ENCODE results near the gene BMPR1B.

Gene BMPR1B

DNA sequence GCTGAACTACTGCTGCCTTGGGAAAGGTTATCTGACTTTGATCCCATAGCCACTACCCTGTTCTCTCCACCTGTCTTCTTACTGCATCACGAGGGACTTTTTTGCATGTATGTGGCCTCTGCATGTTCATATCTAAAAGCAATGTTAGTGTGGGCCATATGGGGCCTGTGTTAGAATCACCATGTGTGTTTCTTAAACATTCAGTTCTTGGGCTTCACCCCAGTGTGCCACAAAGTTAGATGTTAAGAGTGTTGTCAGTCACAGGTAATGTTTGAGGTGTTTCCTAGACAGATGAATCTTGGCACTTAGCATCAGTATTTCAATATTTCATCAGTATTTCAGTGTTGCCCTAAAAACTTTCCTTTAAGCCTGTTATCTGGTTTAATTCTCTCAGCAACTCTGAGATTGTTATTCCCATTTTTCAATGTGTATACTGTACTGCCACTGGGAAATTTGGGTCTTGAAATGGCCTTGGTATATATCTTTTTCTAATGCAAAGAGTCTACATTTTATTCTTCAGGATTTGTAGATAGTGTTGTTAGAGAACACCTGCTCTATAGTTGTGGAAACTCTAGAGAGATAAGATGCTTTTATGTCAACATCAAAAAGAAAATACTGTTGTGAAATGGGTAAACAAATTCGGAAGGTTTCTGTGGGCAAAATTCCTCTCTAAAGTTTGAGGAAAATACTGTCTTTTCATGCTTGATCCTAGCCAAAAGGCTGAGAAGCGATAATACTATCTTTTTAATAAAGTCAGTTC lies 259.7 kb downstream of the BMPR1B start:
- TF ChIP-seq TAF1 (IDR thresholded peaks at IDR 0.05; ENCODE audit: borderline replicate concordance, low read depth, low read length) (no peak), POLR2AphosphoS5 (IDR thresholded peaks at IDR 0.05; ENCODE audit: low read depth, low read length) (no peak), POLR2A (IDR thresholded peaks at IDR 0.05; ENCODE audit: low read depth, low read length) (no peak)
- DNase-seq (ENCODE audit: insufficient read length) (no peak), FAIRE-seq (no peak)

DNA sequence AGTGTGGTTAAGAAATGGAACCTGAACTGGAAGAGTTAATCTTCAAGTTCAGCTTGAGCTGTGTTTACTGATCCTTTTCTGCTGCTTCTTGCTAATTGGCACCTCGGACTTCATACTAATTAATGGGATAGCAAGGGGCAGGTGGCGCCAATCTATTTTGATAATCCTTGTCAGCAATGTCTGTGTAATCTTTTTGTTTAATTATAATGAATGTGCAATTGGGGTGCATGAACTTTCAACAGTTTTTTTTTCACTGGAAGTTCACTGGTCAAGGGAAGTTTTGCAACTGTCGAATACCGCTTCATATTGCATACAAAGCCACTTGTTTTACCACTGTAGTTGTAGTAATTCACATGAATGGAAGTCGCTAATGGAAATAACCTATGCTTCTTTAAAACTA lies 261.0 kb downstream of the BMPR1B start:
- DNase-seq (ENCODE audit: insufficient read length): no peak
- FAIRE-seq: no peak
- TF ChIP-seq POLR2A (IDR thresholded peaks at IDR 0.05; ENCODE audit: low read depth, low read length) (no peak), TAF1 (IDR thresholded peaks at IDR 0.05; ENCODE audit: borderline replicate concordance, low read depth, low read length) (no peak), POLR2AphosphoS5 (IDR thresholded peaks at IDR 0.05; ENCODE audit: low read depth, low read length) (no peak)

DNA sequence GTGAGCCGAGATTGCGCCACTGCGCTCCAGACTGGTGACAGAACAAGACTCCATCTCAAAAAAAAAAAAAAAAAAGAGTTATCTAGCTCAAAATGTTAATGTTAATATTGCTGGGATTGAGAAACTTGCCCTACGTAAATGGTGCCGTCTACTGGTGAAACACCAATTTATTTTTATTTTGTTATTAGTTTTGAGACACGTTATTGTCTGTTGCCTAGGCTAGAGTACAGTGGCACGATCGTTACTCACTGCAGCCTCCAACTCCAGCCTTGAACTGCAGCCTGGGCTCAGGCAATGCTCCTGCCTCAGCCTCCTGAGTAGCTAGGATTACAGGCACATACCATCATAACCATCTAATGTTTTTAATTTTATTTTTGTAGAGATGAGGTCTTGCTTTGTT lies 262.8 kb downstream of the BMPR1B start:
- no peak for TF ChIP-seq TAF1 (IDR thresholded peaks at IDR 0.05; ENCODE audit: borderline replicate concordance, low read depth, low read length)
- TF ChIP-seq POLR2A (IDR thresholded peaks at IDR 0.05; ENCODE audit: low read depth, low read length): no peak
- no peak for TF ChIP-seq POLR2AphosphoS5 (IDR thresholded peaks at IDR 0.05; ENCODE audit: low read depth, low read length)
- DNase-seq (ENCODE audit: insufficient read length) (no peak), FAIRE-seq (no peak)

DNA sequence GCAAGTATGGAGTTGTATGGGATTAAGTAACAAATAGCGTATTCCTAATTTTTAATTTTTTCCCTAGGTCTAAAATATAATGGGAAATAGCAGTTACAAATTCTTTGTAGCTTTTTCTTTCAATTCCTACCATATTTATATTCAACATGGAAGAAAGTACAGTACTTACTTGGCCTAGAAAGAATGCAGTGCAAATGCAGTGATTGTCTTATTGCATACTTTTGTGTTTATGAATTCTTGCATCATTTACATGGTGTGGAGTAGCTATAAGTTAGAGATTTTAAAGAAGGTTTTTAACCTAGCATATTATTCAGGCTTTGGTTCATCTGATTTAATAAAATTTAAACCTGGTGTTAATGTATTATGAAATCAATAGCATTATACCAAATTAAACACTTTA lies 263.3 kb downstream of the BMPR1B start:
- TF ChIP-seq POLR2AphosphoS5 (IDR thresholded peaks at IDR 0.05; ENCODE audit: low read depth, low read length) (no peak), TAF1 (IDR thresholded peaks at IDR 0.05; ENCODE audit: borderline replicate concordance, low read depth, low read length) (no peak), POLR2A (IDR thresholded peaks at IDR 0.05; ENCODE audit: low read depth, low read length) (no peak)
- FAIRE-seq: no peak
- DNase-seq (ENCODE audit: insufficient read length): no peak

DNA sequence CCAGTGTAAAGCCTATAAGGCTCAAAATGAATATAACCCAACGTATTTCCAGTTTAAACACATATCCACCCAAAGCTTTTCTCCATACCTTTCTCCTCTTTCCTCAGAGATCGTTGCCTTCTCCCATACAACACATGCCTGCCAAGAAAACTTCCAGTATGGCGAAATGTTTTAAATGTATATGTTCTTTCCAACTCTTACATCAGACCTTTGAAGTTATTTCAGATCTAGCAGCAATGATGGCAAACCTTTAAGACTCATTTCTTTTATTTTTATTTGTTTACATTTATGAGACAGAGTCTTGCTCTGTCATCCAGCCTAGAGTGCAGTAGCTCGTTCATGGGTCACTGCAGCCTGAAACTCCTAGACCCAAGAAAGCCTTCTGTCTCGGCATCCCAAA lies 265.4 kb downstream of the BMPR1B start:
- TF ChIP-seq POLR2AphosphoS5 (IDR thresholded peaks at IDR 0.05; ENCODE audit: low read depth, low read length): no peak
- TF ChIP-seq POLR2A (IDR thresholded peaks at IDR 0.05; ENCODE audit: low read depth, low read length): no peak
- no peak for TF ChIP-seq TAF1 (IDR thresholded peaks at IDR 0.05; ENCODE audit: borderline replicate concordance, low read depth, low read length)
- DNase-seq (ENCODE audit: insufficient read length) (no peak), FAIRE-seq (no peak)

DNA sequence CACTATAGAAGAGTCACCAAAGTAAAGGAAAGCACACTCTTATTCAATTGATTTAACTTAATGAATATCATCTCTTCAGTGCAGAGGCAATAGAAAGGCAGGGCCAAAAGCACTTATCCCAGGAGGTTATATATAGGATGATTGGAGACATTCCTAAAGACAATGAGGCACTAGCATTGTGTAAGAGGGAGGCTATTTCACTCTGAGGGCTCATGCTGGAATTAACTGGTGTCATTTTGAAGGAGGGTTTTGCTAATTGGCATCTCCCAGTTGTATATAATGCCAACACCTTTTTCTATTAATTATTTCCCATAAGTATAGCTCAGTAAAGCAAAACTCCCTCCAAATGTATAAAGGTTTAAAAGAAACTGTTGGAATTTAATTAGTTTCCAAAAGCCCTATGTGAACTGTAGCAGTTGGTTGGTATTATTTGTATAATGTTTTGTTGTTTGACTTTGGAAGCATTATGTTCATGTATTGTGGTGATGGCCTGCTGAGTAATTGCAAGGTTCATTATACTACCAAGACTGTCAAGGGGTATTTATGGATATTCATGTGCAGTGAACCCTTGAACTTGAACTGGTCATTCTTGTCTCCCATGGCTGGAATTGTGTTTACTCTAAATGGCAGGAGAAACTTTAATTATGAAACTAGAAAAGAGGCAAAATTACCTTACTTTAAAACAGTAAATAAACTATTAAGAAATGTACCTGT lies 270.3 kb downstream of the BMPR1B start:
- FAIRE-seq: no peak
- DNase-seq (ENCODE audit: insufficient read length): no peak
- no peak for TF ChIP-seq POLR2A (IDR thresholded peaks at IDR 0.05; ENCODE audit: low read depth, low read length)
- TF ChIP-seq TAF1 (IDR thresholded peaks at IDR 0.05; ENCODE audit: borderline replicate concordance, low read depth, low read length): no peak
- TF ChIP-seq POLR2AphosphoS5 (IDR thresholded peaks at IDR 0.05; ENCODE audit: low read depth, low read length): no peak

DNA sequence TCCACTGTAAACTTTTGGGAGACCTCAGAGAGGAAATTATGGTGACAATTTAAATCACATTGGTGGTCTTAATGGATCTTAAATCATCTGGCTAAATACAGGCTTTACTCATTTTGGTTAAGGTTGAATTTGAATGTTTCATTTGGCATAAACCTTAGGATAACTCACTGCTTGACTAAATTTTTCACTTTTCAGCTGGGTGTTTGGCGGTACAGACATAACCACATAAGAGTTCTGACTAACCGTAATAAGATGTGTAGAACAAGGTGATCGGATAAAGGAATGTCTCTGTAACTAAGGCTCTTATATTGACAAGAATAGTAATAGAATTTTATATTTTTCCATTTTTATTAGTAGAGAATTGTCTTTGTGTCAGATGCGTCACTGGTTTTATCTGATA lies 281.0 kb downstream of the BMPR1B start:
- no peak for TF ChIP-seq TAF1 (IDR thresholded peaks at IDR 0.05; ENCODE audit: borderline replicate concordance, low read depth, low read length)
- no peak for TF ChIP-seq POLR2A (IDR thresholded peaks at IDR 0.05; ENCODE audit: low read depth, low read length)
- no peak for TF ChIP-seq POLR2AphosphoS5 (IDR thresholded peaks at IDR 0.05; ENCODE audit: low read depth, low read length)
- no peak for FAIRE-seq
- DNase-seq (ENCODE audit: insufficient read length): no peak

DNA sequence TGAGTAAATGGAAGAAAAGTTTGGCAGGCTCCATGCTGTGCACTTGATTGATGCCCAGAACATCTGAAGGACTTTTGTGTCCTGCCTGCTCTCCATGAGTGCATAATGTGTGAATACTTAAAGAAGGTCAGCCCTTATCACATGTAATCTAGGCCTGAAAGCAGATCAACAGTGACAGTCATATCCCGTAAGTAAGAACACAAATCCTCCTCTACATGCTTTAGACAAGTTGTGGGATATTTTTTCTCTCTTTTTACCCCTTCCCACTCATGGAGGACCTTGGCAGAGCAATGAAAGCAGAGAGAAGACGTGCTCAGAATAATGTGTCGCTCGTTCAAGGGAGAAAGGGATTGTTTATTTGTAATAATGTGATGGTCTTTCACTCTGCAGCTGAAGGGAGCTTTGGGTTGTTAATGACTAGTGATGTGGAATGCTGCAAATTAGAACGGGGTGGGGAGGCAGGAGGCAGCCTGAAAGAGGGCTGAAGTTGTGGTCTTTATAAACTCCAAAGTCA lies 286.6 kb downstream of the BMPR1B start:
- no peak for DNase-seq (ENCODE audit: insufficient read length)
- FAIRE-seq: no peak
- no peak for TF ChIP-seq POLR2A (IDR thresholded peaks at IDR 0.05; ENCODE audit: low read depth, low read length)
- TF ChIP-seq POLR2AphosphoS5 (IDR thresholded peaks at IDR 0.05; ENCODE audit: low read depth, low read length): no peak
- no peak for TF ChIP-seq TAF1 (IDR thresholded peaks at IDR 0.05; ENCODE audit: borderline replicate concordance, low read depth, low read length)

DNA sequence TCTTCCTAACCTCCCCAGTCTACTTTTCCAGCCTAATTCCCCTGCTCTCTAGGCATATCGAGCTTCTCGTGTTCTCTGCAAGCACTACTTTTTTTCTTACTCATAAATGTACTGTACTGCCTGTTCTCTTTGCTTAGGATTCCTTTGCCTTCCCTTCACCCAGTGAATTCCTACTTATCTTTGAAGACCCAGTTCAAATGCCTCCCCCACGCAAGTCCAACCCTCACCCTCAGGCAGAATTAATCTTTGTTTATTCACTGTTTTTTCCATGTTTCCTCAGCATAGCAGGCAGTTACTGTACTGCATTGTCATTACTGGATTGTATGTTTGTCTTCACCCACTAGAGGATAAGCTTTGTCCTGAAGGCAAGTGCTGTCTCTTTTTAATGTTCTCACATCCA lies 287.7 kb downstream of the BMPR1B start:
- TF ChIP-seq TAF1 (IDR thresholded peaks at IDR 0.05; ENCODE audit: borderline replicate concordance, low read depth, low read length) (no peak), POLR2AphosphoS5 (IDR thresholded peaks at IDR 0.05; ENCODE audit: low read depth, low read length) (no peak), POLR2A (IDR thresholded peaks at IDR 0.05; ENCODE audit: low read depth, low read length) (no peak)
- FAIRE-seq (no peak), DNase-seq (ENCODE audit: insufficient read length) (no peak)

DNA sequence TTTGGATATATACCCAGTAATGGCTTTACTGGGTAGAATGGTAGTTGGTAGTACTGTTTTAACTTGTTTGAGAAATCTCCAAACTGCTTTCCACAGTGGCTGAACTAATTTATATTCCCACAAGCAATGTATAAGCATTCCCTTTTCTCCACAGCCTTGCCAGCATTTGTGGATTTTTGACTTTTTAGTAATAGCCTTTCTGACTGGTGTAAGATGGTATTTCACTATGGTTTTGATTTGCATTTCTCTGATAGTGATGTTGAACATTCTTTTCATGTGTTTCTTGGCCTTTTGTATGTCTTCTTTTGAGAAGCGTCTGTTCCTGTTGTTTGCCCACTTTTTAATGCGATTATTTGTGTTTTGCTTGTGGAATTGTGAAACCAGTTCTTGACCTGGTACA lies 290.5 kb downstream of the BMPR1B start:
- TF ChIP-seq POLR2AphosphoS5 (IDR thresholded peaks at IDR 0.05; ENCODE audit: low read depth, low read length) (no peak), TAF1 (IDR thresholded peaks at IDR 0.05; ENCODE audit: borderline replicate concordance, low read depth, low read length) (no peak), POLR2A (IDR thresholded peaks at IDR 0.05; ENCODE audit: low read depth, low read length) (no peak)
- FAIRE-seq (no peak), DNase-seq (ENCODE audit: insufficient read length) (no peak)

DNA sequence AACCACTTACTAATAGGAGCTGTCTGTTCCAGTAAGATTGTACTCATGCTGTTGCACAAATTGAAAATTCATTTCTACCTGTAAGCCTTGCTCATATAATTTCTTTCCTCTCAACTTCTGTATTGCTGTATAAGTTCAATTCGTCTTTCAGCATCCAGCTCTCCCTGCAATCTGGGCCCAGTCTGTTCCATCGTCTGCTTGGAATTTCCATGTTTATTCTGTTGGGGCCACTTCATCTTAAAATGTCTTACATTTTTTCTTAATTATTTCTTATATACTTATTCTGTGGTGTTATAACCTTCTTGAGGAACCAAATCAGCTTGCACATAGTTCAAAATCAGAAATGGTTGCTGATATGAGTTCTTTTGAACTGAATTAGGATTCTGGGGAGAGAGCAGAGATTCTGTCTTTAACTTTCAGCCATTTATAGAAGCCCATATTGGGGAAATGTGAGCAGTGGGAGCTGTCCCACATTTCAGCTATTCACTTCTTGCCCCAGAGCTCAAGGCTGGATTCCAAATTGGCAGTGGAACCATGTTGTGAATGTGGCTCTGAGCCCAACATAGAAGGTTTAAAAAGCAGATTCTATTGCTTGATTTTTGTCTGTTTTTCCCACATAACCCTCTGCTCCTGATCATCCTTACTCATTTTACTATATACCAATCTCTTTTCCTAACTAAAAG lies 291.9 kb downstream of the BMPR1B start:
- DNase-seq (ENCODE audit: insufficient read length): no peak
- TF ChIP-seq POLR2A (IDR thresholded peaks at IDR 0.05; ENCODE audit: low read depth, low read length): no peak
- no peak for TF ChIP-seq TAF1 (IDR thresholded peaks at IDR 0.05; ENCODE audit: borderline replicate concordance, low read depth, low read length)
- no peak for TF ChIP-seq POLR2AphosphoS5 (IDR thresholded peaks at IDR 0.05; ENCODE audit: low read depth, low read length)
- no peak for FAIRE-seq

Measured in GM12892 (cell line).